Endothelial cell of umbilical vein (primary cell): ENCODE results near the gene STK24. TPM values are rescaled to one million over a fixed set of nuclear protein-coding genes. Genes with fewer than 3 reads are reported as not detected.

Source experiments
- BruUV-seq: library from RNA; stranded (reverse); fragments of 400-500 nt; replicated peaks from 2 replicates; lab custom pipeline; 2021; lab: Mats Ljungman, UMichigan
- CTCF ChIA-PET: fragments of 300-600, 350-600 bp; sonication (Branson Sonifier 250); formaldehyde crosslinking; loops from one replicate; lab custom pipeline; 2021; ENCODE audit warnings: antibody characterized with exemption, inconsistent platforms; lab: Charles Lee
- POLR2A ChIA-PET: fragments of 300-600, 350-600 bp; sonication (Branson Sonifier 250); formaldehyde crosslinking; loops from one replicate; lab custom pipeline; 2021; ENCODE audit warnings: antibody characterized with exemption, inconsistent platforms; lab: Charles Lee
- DNase-seq: peaks from one replicate; pipeline ENCODE4 v3.0.0-alpha.2; 2011; ENCODE audit warnings: low read depth, low spot score
- FAIRE-seq: peaks from 2 replicates; lab custom pipeline; 2011; peaks lifted over from hg19 to GRCh38; lab: Jason Lieb, UNC
- H2AFZ ChIP-seq: 2 replicates; pipeline ENCODE4 v1.6.0; 2012; ENCODE audit warnings: low read depth, low read length, control low read depth, inconsistent platforms
- H3K27ac ChIP-seq: 2 replicates; pipeline ENCODE4 v1.5.1; 2011; ENCODE audit warnings: low read depth, mild to moderate bottlenecking, control low read depth, low read length, moderate library complexity; ENCODE audit not compliant: insufficient read depth
- H3K27me3 ChIP-seq, 2 experiments: 2 replicates each; pipeline versions ENCODE4 v1.6.0 to v1.6.1; 2011; ENCODE audit warnings: low read length in 2 of 2, mixed read lengths in 1 of 2; ENCODE audit not compliant: control insufficient read depth in 2 of 2, insufficient read depth in 2 of 2
- H3K36me3 ChIP-seq, 2 experiments: 2 replicates in 1 of 2; 3 replicates in 1 of 2; pipeline ENCODE4 v1.5.1; 2011; ENCODE audit warnings: low read length in 2 of 2, mild to moderate bottlenecking in 1 of 2, moderate library complexity in 1 of 2; ENCODE audit not compliant: control insufficient read depth in 2 of 2, insufficient read depth in 2 of 2; ENCODE audit errors: extremely low read depth in 1 of 2
- H3K4me1 ChIP-seq: 3 replicates; pipeline ENCODE4 v1.5.1; 2011; ENCODE audit warnings: mild to moderate bottlenecking, low read length; ENCODE audit not compliant: control insufficient read depth, insufficient read depth; ENCODE audit errors: extremely low read depth
- H3K4me2 ChIP-seq: 2 replicates; pipeline ENCODE4 v1.6.1; 2011; ENCODE audit warnings: low read length, control low read depth, mixed read lengths; ENCODE audit not compliant: insufficient read depth
- H3K4me3 ChIP-seq, 3 experiments: fragments of 200-600 bp in 1 of 3; sonication (generic), shearing (Covaris generic) in 1 of 3; replicated peaks in 1 of 3; 2 replicates each; pipeline ENCODE4 v1.5.1; 2011 to 2016; ENCODE audit warnings: control low read depth in 3 of 3, low read length in 3 of 3, mild to moderate bottlenecking in 2 of 3, inconsistent platforms in 1 of 3, low read depth in 1 of 3, moderate library complexity in 1 of 3; ENCODE audit not compliant: insufficient read depth in 1 of 3
- H3K79me2 ChIP-seq: 2 replicates; pipeline ENCODE4 v1.6.0; 2012; ENCODE audit warnings: low read length, inconsistent platforms; ENCODE audit not compliant: control insufficient read depth, insufficient read depth
- H3K9ac ChIP-seq: replicated peaks from 2 replicates; pipeline ENCODE3; 2011; ENCODE audit warnings: low read length, control low read depth; ENCODE audit not compliant: insufficient read depth; ENCODE audit errors: extremely low read depth
- H3K9me1 ChIP-seq: replicated peaks from 3 replicates; pipeline ENCODE4 v1.6.0; 2011; ENCODE audit warnings: mild to moderate bottlenecking, low read length; ENCODE audit not compliant: control insufficient read depth, insufficient read depth; ENCODE audit errors: extremely low read depth
- H3K9me3 ChIP-seq: replicated peaks from 2 replicates; pipeline ENCODE4 v1.5.1; 2012; ENCODE audit warnings: low read length, inconsistent platforms; ENCODE audit not compliant: control insufficient read depth, insufficient read depth
- H4K20me1 ChIP-seq: replicated peaks from 2 replicates; pipeline ENCODE3; 2011; ENCODE audit warnings: mild to moderate bottlenecking, low read length; ENCODE audit not compliant: control insufficient read depth, insufficient read depth; ENCODE audit errors: extremely low read depth
- CTCF ChIP-seq, 2 donors: IDR thresholded peaks; 1 replicate in 1 of 2; 2 replicates in 1 of 2; pipeline ENCODE4 v1.5.1; 2011; ENCODE audit warnings: low read length in 2 of 2, mild to moderate bottlenecking in 2 of 2, moderate library complexity in 2 of 2, control low read depth in 1 of 2, inconsistent platforms in 1 of 2, low read depth in 1 of 2; ENCODE audit not compliant: insufficient read depth in 1 of 2; ENCODE audit errors: extremely low read depth in 1 of 2
- EZH2 ChIP-seq: IDR thresholded peaks from 2 replicates; pipeline ENCODE4 v1.6.1; 2012; ENCODE audit warnings: borderline replicate concordance, low read depth, mild to moderate bottlenecking, moderate library complexity, low read length, inconsistent platforms; ENCODE audit not compliant: severe bottlenecking
- FOS ChIP-seq: IDR thresholded peaks from 2 replicates; pipeline ENCODE4 v1.6.1; 2011; ENCODE audit warnings: mild to moderate bottlenecking, low read length, moderate library complexity, borderline replicate concordance; ENCODE audit not compliant: insufficient read depth
- GATA2 ChIP-seq: IDR thresholded peaks from 2 replicates; pipeline ENCODE4 v1.7.0; 2011; ENCODE audit warnings: low read depth, mild to moderate bottlenecking, moderate library complexity, mixed read lengths, low read length; ENCODE audit not compliant: insufficient read length, insufficient read depth
- JUN ChIP-seq: IDR thresholded peaks from 2 replicates; pipeline ENCODE4 v1.6.1; 2011; ENCODE audit warnings: borderline replicate concordance, low read depth; ENCODE audit not compliant: insufficient read length, insufficient read depth
- MAX ChIP-seq: IDR thresholded peaks from 2 replicates; pipeline ENCODE4 v1.6.1; 2011; ENCODE audit not compliant: insufficient read depth, insufficient read length
- MYC ChIP-seq: IDR thresholded peaks from one replicate; pipeline ENCODE4 v1.6.1; 2011; ENCODE audit warnings: mild to moderate bottlenecking, low read depth, low read length
- POLR2A ChIP-seq: IDR thresholded peaks from 2 replicates; pipeline ENCODE4 v1.6.1; 2012; ENCODE audit warnings: low read depth, mild to moderate bottlenecking, control low read depth, low read length
- POLR2AphosphoS5 ChIP-seq: IDR thresholded peaks from 2 replicates; pipeline ENCODE4 v1.6.1; 2012; ENCODE audit warnings: low read depth, mild to moderate bottlenecking, control low read depth, low read length, moderate library complexity; ENCODE audit not compliant: insufficient read depth
- dilution Hi-C: fragments of 300-500 bp; cut with MboI; formaldehyde crosslinking; loops from one replicate; pipeline ENCODE4 v1.15.0; 2019; ENCODE audit warnings: low sequenced_read_pairs; ENCODE audit not compliant: extremely low pct_ligation_motif_present
- intact Hi-C: fragments of 100-400 bp; cut with micrococcal nuclease; formaldehyde crosslinking; loops from one replicate; pipeline ENCODE4 v1.10.0; 2022
- polyA plus RNA-seq, 4 experiments: library from polyadenylated mRNA; depleted of rRNA in 3 of 4; stranded (reverse) in 3 of 4; unstranded in 1 of 4; fragments of >200 nt; gene quantifications; 2 replicates each; pipeline versions ENCODE4 v1.2.1 to v1.2.3, GENCODE V29; 2011 to 2012; ENCODE audit warnings: missing spikeins in 1 of 4
- total RNA-seq: library from RNA; stranded (reverse); gene quantifications from 2 replicates; pipeline ENCODE4 v1.2.3, GENCODE V29; 2021

STK24 gene
- total and polyA plus RNA-seq, 2 donors (not counting 3 experiments of a cell fraction or from before 2014, with no cell fraction given) = 43.3 to 100 TPM

- DNase-seq (no peak), FAIRE-seq (no peak)
- no peak overlapping the region for H3K9ac ChIP-seq
- TF ChIP-seq GATA2 (no peak), CTCF (IDR thresholded peaks at IDR 0.05; ENCODE audit: extremely low read depth in 1 of 2, insufficient read depth in 1 of 2, low read depth in 1 of 2, low read length in 2 of 2) (no peak), POLR2AphosphoS5 (no peak), MAX (no peak), JUN (no peak), FOS (no peak), EZH2 (no peak), MYC (no peak), POLR2A (no peak)
- H3K4me1 ChIP-seq = no peaks in the 10 kb centered on the region
- dilution Hi-C loops = no loop called here
- no peaks in the 10 kb centered on the region for H3K9me3 ChIP-seq
- no peak overlapping the region for H3K27ac ChIP-seq
- BruUV-seq = no TSS peak
- no peak overlapping the region for H2AFZ ChIP-seq
- H3K4me3 ChIP-seq = no peak overlapping the region
- H3K79me2 ChIP-seq = peaks cover 91% of the 10 kb centered on the region
- H3K27me3 ChIP-seq = no peaks in the 10 kb centered on the region
- ChIA-PET POLR2A (no interaction called here), CTCF (interaction anchor here (1.6 kb wide), 1 partner anchor 18 kb away, joined by 6 read pairs; no protein-coding TSS in a partner anchor)
- intact Hi-C loops = no loop called here
- H3K4me2 ChIP-seq = no peak overlapping the region
- H3K36me3 ChIP-seq = no peaks in the 10 kb centered on the region
- no peaks in the 10 kb centered on the region for H4K20me1 ChIP-seq
- no peaks in the 10 kb centered on the region for H3K9me1 ChIP-seq
Observed at GRCh38 chr13:98521461-98522247, 55.3 kb downstream of the STK24 start.
